Ishikawa (cell line): ENCODE measurements around the gene ESYT2.

ENCODE experiments used
- CEBPB ChIP-seq: IDR thresholded peaks from 2 replicates; pipeline ENCODE4 v1.6.1; 2012
- CREB1 ChIP-seq: IDR thresholded peaks from 2 replicates; pipeline ENCODE4 v1.6.1; 2012; ENCODE audit warnings: low read depth
- EGR1 ChIP-seq: IDR thresholded peaks from 2 replicates; pipeline ENCODE4 v1.6.1; 2012
- EP300 ChIP-seq: IDR thresholded peaks from 2 replicates; pipeline ENCODE4 v1.6.1; 2012; ENCODE audit warnings: borderline replicate concordance
- FOXM1 ChIP-seq: IDR thresholded peaks from 2 replicates; pipeline ENCODE4 v1.6.1; 2012; ENCODE audit warnings: low read depth, borderline replicate concordance
- NFIC ChIP-seq: IDR thresholded peaks from 2 replicates; pipeline ENCODE4 v1.6.1; 2012
- RAD21 ChIP-seq: IDR thresholded peaks from 2 replicates; pipeline ENCODE4 v1.6.1; 2012; ENCODE audit warnings: low read depth
- TAF1 ChIP-seq: IDR thresholded peaks from 2 replicates; pipeline ENCODE4 v1.6.1; 2012; ENCODE audit warnings: low read depth, mild to moderate bottlenecking
- TCF12 ChIP-seq: IDR thresholded peaks from 2 replicates; pipeline ENCODE4 v1.6.1; 2012; ENCODE audit warnings: low read depth
- TEAD4 ChIP-seq: IDR thresholded peaks from 2 replicates; pipeline ENCODE4 v1.6.1; 2012
- YY1 ChIP-seq: IDR thresholded peaks from 2 replicates; pipeline ENCODE4 v1.6.1; 2012; ENCODE audit warnings: low read depth
- ZBTB7A ChIP-seq: IDR thresholded peaks from 2 replicates; pipeline ENCODE4 v1.6.1; 2012; ENCODE audit warnings: low read depth
- TF ChIP-seq, protein P1 (sequence below): IDR thresholded peaks from 2 replicates; pipeline ENCODE4 v1.6.1; 2012
- TF ChIP-seq, protein P2 (sequence below): IDR thresholded peaks from 2 replicates; pipeline ENCODE4 v1.6.1; 2012
- TF ChIP-seq, protein P3 (sequence below): IDR thresholded peaks from 2 replicates; pipeline ENCODE4 v1.6.1; 2012; ENCODE audit warnings: low read depth, mild to moderate bottlenecking

The ESYT2 gene

DNA sequence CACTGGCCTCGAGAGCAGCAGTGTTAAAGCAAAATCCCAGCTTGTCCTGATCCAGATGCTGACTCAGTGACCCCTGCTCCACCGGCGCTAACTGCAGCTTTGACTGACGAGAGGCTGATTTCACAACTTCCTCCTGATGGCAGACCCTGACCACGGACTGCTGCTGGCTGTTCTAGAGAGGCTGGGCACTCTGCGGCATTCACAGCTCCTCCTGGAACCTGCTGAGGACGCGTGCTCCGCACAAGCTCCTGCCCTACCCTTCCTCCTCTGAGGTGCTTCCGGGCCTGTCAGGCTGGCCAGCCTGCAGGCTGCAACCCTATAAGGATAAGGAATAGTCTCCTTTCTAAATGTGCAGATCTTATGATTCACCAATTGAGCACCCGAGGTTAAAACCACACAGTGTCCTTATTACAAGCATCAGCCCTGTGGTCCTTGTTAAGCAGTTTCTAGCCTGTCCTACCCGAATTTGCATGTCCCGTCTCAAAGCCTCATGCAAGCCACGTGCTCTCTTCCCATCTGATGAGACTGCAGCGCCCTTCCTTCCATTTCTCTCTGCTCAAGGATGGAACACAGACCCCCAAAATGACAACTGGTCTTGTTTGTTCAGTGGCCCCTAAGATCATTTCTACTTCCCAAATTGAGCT is 89.2 kb downstream of the ESYT2 start:
- TF ChIP-seq CEBPB (no peak), EGR1 (no peak), YY1 (no peak), FOXM1 (no peak), TCF12 (no peak), TEAD4 (no peak), TAF1 (no peak), NFIC (no peak), ZBTB7A (no peak), RAD21 (no peak), CREB1 (no peak), EP300 (no peak)
- TF ChIP-seq, protein P1, sequence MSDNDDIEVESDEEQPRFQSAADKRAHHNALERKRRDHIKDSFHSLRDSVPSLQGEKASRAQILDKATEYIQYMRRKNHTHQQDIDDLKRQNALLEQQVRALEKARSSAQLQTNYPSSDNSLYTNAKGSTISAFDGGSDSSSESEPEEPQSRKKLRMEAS, result no peak
- TF ChIP-seq, protein P2, sequence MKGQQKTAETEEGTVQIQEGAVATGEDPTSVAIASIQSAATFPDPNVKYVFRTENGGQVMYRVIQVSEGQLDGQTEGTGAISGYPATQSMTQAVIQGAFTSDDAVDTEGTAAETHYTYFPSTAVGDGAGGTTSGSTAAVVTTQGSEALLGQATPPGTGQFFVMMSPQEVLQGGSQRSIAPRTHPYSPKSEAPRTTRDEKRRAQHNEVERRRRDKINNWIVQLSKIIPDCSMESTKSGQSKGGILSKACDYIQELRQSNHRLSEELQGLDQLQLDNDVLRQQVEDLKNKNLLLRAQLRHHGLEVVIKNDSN, result no peak
- TF ChIP-seq, protein P3, sequence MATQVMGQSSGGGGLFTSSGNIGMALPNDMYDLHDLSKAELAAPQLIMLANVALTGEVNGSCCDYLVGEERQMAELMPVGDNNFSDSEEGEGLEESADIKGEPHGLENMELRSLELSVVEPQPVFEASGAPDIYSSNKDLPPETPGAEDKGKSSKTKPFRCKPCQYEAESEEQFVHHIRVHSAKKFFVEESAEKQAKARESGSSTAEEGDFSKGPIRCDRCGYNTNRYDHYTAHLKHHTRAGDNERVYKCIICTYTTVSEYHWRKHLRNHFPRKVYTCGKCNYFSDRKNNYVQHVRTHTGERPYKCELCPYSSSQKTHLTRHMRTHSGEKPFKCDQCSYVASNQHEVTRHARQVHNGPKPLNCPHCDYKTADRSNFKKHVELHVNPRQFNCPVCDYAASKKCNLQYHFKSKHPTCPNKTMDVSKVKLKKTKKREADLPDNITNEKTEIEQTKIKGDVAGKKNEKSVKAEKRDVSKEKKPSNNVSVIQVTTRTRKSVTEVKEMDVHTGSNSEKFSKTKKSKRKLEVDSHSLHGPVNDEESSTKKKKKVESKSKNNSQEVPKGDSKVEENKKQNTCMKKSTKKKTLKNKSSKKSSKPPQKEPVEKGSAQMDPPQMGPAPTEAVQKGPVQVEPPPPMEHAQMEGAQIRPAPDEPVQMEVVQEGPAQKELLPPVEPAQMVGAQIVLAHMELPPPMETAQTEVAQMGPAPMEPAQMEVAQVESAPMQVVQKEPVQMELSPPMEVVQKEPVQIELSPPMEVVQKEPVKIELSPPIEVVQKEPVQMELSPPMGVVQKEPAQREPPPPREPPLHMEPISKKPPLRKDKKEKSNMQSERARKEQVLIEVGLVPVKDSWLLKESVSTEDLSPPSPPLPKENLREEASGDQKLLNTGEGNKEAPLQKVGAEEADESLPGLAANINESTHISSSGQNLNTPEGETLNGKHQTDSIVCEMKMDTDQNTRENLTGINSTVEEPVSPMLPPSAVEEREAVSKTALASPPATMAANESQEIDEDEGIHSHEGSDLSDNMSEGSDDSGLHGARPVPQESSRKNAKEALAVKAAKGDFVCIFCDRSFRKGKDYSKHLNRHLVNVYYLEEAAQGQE, result no peak

DNA sequence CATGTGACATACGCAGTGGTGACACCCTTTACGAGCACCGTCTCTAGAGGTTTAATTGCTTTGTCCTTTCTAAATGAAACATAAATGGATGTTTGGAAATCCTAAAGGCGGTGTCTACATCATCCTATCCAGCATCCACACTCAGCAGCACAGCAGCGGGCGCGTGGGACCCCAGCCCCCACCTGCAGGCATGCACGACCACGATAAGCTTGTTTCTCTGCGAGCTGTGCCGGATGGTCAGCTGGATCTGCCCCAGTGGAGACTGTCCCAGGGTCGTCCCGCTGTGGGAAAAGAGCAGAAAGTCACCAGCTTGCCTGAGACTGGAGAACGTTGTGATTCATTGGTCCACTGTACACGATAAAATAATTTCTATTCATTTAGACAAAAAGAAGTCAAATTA is 90.5 kb downstream of the ESYT2 start:
- TF ChIP-seq, protein P3, result no peak
- no peak for TF ChIP-seq TEAD4
- no peak for TF ChIP-seq FOXM1

DNA sequence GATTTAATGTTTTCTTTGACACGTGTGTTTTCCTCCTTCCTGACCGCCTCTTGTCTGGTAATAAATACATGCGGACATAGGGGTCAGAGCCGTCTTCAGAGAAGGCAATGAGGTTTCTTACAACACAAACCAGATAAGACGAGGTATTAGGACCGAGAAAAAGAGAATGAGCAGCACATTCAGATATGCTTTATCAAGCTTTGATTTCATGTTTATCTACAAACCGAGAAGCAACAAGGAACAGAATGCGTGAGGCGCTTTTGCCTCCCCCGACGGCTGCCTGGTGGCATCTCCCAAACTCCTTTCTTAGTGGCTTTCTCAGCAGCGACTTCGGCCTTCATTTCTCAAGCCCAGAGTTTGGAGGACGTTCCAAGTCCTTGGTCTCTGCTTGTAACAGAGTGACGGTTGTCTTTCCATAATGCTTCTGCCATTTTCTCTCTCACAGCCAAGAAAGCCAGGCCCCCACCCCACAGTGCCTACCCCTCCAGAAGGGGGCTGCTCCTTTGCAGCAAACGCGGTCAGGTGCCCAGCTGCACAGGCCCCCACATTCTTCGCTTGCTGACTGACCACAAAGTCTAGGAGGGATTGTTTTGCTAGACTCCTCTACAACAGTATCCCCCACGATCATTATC is 92.1 kb downstream of the ESYT2 start:
- TF ChIP-seq CEBPB (no peak), EGR1 (no peak), CREB1 (no peak), EP300 (no peak), FOXM1 (no peak), TAF1 (no peak), YY1 (no peak), ZBTB7A (no peak), TCF12 (no peak), TEAD4 (no peak), NFIC (no peak), RAD21 (no peak)
- TF ChIP-seq, protein P3, result no peak
- TF ChIP-seq, protein P2, result no peak
- TF ChIP-seq, protein P1, result no peak

DNA sequence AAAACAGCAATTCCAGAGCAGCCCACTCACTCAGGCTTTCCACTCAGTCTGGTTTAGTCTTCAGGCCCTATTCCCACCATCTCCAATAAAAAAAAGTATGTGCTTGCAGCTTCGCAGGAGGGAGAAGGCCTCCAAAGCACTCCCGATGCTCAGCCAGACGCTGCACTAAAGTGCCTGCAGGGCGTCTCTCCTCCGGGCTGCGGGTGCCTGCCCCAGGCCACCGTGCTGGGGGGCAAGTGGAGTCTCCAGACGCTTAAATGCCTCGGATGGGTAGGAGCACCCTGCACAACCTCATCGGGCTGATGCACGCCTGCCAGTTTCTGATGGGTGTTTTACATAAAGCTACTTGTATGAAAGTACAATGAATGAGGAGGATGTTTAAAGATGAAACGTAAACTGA is 93.4 kb downstream of the ESYT2 start:
- TF ChIP-seq, protein P2, result no peak
- TF ChIP-seq TEAD4, result no peak
- no peak for TF ChIP-seq CREB1
- TF ChIP-seq NFIC, result no peak
- no peak for TF ChIP-seq TAF1
- TF ChIP-seq EP300, result no peak
